Fibroblast of lung (primary cell): ENCODE data around the gene MAK. TPM values are rescaled to one million over a fixed set of nuclear protein-coding genes. Genes with fewer than 3 reads are reported as not detected.
A peak's percentile ranks its signal among the peaks of the same experiment; 100 is the strongest.

ENCODE experiments used
- DNase-seq, 2 donors: peaks; one replicate each; pipeline versions ENCODE4 v3.0.0 to v3.0.0-alpha.2; 2010; ENCODE audit warnings: low read depth in 2 of 2
- H2AFZ ChIP-seq: 2 replicates; pipeline ENCODE4 v1.5.1; 2012; ENCODE audit warnings: low read length, control low read depth, inconsistent platforms
- H3K27ac ChIP-seq: 2 replicates; pipeline ENCODE4 v1.5.1; 2011; ENCODE audit warnings: low read length, control low read depth; ENCODE audit not compliant: insufficient read depth
- H3K27me3 ChIP-seq: 2 replicates; pipeline ENCODE4 v1.5.1; 2011; ENCODE audit warnings: mild to moderate bottlenecking, low read length; ENCODE audit not compliant: control insufficient read depth, insufficient read depth
- H3K36me3 ChIP-seq: 2 replicates; pipeline ENCODE4 v1.5.1; 2011; ENCODE audit warnings: low read length; ENCODE audit not compliant: control insufficient read depth, insufficient read depth
- H3K4me1 ChIP-seq: 2 replicates; pipeline ENCODE4 v1.5.1; 2011; ENCODE audit warnings: low read length; ENCODE audit not compliant: control insufficient read depth, insufficient read depth; ENCODE audit errors: extremely low read depth
- H3K4me2 ChIP-seq: 2 replicates; pipeline ENCODE4 v1.5.1; 2011; ENCODE audit warnings: low read length, control low read depth; ENCODE audit not compliant: insufficient read depth; ENCODE audit errors: extremely low read depth
- H3K4me3 ChIP-seq, 4 experiments: fragments of 200-600 bp in 1 of 4; sonication (generic) in 1 of 4; replicated peaks in 1 of 4; 2 replicates each; pipeline ENCODE4 v1.5.1; 2011 to 2016; ENCODE audit warnings: low read length in 4 of 4, low read depth in 3 of 4, mild to moderate bottlenecking in 3 of 4, control low read depth in 2 of 4, inconsistent platforms in 1 of 4, mixed read lengths in 1 of 4; ENCODE audit not compliant: insufficient read depth in 1 of 4; ENCODE audit errors: control extremely low read depth in 1 of 4
- H3K79me2 ChIP-seq: 2 replicates; pipeline ENCODE4 v1.5.1; 2012; ENCODE audit warnings: mild to moderate bottlenecking, low read length, inconsistent platforms; ENCODE audit not compliant: control insufficient read depth, insufficient read depth
- H3K9ac ChIP-seq: 2 replicates; pipeline ENCODE4 v1.5.1; 2011; ENCODE audit warnings: mild to moderate bottlenecking, low read length, control low read depth; ENCODE audit not compliant: insufficient read depth
- H3K9me3 ChIP-seq: 2 replicates; pipeline ENCODE4 v1.5.1; 2012; ENCODE audit warnings: low read depth, low read length; ENCODE audit not compliant: control insufficient read depth, insufficient read depth
- H4K20me1 ChIP-seq: 2 replicates; pipeline ENCODE4 v1.5.1; 2011; ENCODE audit warnings: low read length; ENCODE audit not compliant: control insufficient read depth, insufficient read depth; ENCODE audit errors: extremely low read depth
- CTCF ChIP-seq, 2 donors: IDR thresholded peaks in 1 of 2; conservative IDR thresholded peaks in 1 of 2; 1 replicate in 1 of 2; 2 replicates in 1 of 2; pipeline ENCODE4 v1.5.1; 2011 to 2012; ENCODE audit warnings: low read length in 2 of 2, control low read depth in 1 of 2, inconsistent platforms in 1 of 2, low read depth in 1 of 2, mild to moderate bottlenecking in 1 of 2
- EZH2 ChIP-seq: IDR thresholded peaks from 2 replicates; pipeline ENCODE4 v1.5.1; 2012; ENCODE audit warnings: low read length, control low read depth, mild to moderate bottlenecking; ENCODE audit errors: missing control alignments
- polyA plus RNA-seq, 2 donors: library from polyadenylated mRNA; depleted of rRNA in 1 of 2; stranded (reverse) in 1 of 2; unstranded in 1 of 2; fragments of >200 nt; gene quantifications; 2 replicates each; pipeline ENCODE4 v1.2.1, GENCODE V29; 2011 to 2012; ENCODE audit warnings: missing spikeins in 1 of 2
- total RNA-seq: library from RNA; depleted of rRNA; stranded (reverse); fragments of >200 nt; gene quantifications from 2 replicates; pipeline ENCODE4 v1.2.1, GENCODE V29; 2014

The MAK gene
- total and polyA plus RNA-seq, 2 donors (not counting 1 experiment from before 2014, with no cell fraction given), result 0.01 TPM; not detected in 1

- TF ChIP-seq CTCF (conservative IDR thresholded peaks at IDR 0.05 in 1 of 2, IDR thresholded peaks at IDR 0.05 in 1 of 2; ENCODE audit: low read depth in 1 of 2, low read length in 2 of 2) (no peak), EZH2 (no peak)
- peak overlapping the region; percentile 95 for H3K4me2 ChIP-seq
These were observed 731 bp downstream of the MAK start for GRCh38 chr6:10837622-10837994.

GRCh38 chr6:10837009-10837621 is 1.2 kb downstream of the MAK start:
- Histone ChIP-seq H4K20me1 (no peaks in the 10 kb centered on the region), H3K27ac (no peak overlapping the region), H3K79me2 (no peaks in the 10 kb centered on the region), H3K4me1 (no peaks in the 10 kb centered on the region), H3K36me3 (no peaks in the 10 kb centered on the region), H3K9me3 (no peaks in the 10 kb centered on the region), H2AFZ (no peak overlapping the region), H3K27me3 (peaks cover 10% of the 10 kb centered on the region), H3K9ac (no peak overlapping the region), H3K4me2 (peak overlapping the region; percentile 95), H3K4me3 (peak overlapping the region; percentile 52 to 68 (median 60))
- peak; percentile 7 to 11 for DNase-seq
- TF ChIP-seq EZH2 (no peak), CTCF (conservative IDR thresholded peaks at IDR 0.05 in 1 of 2, IDR thresholded peaks at IDR 0.05 in 1 of 2; ENCODE audit: low read depth in 1 of 2, low read length in 2 of 2) (no peak)

More at GRCh38 chr6:10837622-10837994, 731 bp downstream of the MAK start:
- Histone ChIP-seq H2AFZ (peak overlapping the region; percentile 25), H3K27me3 (peaks cover 10% of the 10 kb centered on the region), H3K36me3 (no peaks in the 10 kb centered on the region), H3K27ac (no peak overlapping the region), H3K79me2 (no peaks in the 10 kb centered on the region), H3K4me1 (no peaks in the 10 kb centered on the region), H3K9me3 (no peaks in the 10 kb centered on the region), H3K9ac (no peak overlapping the region), H3K4me3 (peak overlapping the region; percentile 52 to 68 (median 60)), H4K20me1 (no peaks in the 10 kb centered on the region)
- DNase-seq, result no peak

GRCh38 chr6:10834823-10835222 is 3.5 kb downstream of the MAK start:
- H3K27ac ChIP-seq, result no peak overlapping the region
- no peak overlapping the region for H2AFZ ChIP-seq
- H3K4me1 ChIP-seq, result no peaks in the 10 kb centered on the region
- H3K27me3 ChIP-seq, result peaks cover 10% of the 10 kb centered on the region
- no peak overlapping the region for H3K4me2 ChIP-seq
- no peaks in the 10 kb centered on the region for H3K36me3 ChIP-seq
- H3K79me2 ChIP-seq, result no peaks in the 10 kb centered on the region
- TF ChIP-seq CTCF (conservative IDR thresholded peaks at IDR 0.05 in 1 of 2, IDR thresholded peaks at IDR 0.05 in 1 of 2; ENCODE audit: low read depth in 1 of 2, low read length in 2 of 2) (no peak), EZH2 (no peak)
- H3K9me3 ChIP-seq, result no peaks in the 10 kb centered on the region
- no peak for DNase-seq
- no peak overlapping the region for H3K4me3 ChIP-seq
- no peak overlapping the region for H3K9ac ChIP-seq
- no peaks in the 10 kb centered on the region for H4K20me1 ChIP-seq
